CD4-positive, alpha-beta T cell treated with Interferon gamma for 1 hour (primary cell): ENCODE results near the gene SLC12A3.

ENCODE experiments used
- DNase-seq: peaks from one replicate; pipeline ENCODE4 v3.0.0-alpha.2; 2020

The SLC12A3 gene

DNA sequence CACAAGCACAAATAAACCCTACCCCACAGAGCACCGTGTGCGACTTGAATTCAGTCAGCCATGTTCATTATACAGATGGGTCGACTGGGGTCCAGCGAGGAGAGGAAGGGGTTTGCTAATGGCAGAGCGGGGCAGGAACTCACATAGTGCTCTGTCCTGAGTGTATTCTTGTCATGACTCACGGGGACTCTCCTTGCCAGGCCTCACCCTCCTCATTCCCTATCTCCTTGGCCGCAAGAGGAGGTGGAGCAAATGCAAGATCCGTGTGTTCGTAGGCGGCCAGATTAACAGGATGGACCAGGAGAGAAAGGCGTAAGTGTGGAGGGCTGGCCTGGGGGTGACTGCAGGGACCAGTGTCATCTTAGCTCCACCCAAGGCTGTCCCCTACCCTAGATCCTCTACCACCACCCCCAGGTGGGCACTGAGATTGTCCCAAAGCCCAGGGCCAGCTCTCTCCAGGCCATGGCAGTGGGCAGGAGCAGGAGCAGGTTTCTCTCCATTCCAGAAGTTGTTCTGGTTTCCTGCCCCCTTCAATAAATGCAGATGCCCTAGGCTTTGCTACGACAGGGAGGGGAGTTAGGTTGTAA is 29.4 kb downstream of the SLC12A3 start:
- no peak for DNase-seq

DNA sequence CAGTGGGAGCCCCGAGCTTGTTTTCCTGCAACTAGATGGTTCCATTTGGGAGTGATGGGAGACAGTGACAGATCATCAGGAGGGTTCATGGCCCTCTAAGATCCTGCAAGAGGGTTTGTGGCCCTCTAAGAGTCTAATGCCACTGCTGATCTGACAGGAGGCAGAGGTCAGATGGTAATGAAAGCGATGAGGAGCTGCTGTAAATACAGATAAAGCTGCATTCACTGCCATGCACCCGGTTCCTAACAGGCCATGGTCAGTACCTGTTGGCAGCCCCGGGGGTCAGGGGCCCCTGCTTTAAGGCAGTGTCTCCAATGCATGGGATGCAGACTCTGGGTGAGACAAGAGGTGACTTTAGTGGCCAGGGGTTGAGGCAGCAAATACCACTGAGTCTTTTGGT is 30.8 kb downstream of the SLC12A3 start:
- DNase-seq, result no peak

DNA sequence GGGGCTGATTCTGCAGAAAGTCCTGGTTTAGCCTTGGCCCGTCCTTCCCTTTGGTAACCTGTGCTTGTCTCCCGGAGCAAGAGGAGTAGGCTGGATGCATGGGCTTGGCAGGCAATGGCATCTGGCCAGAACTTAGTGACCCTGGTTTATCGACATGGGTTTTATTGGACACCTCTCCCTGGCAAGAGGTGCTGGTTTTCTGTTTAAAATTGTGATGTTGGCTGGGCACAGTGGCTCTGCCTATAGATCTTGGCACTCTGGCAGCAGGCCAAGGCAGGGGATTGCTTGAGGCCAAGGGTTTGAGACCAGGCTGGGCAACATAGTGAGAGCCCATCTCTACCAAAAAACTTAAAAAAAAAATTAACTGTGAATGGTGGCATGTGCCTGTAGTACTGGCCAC is 31.2 kb downstream of the SLC12A3 start:
- no peak for DNase-seq

DNA sequence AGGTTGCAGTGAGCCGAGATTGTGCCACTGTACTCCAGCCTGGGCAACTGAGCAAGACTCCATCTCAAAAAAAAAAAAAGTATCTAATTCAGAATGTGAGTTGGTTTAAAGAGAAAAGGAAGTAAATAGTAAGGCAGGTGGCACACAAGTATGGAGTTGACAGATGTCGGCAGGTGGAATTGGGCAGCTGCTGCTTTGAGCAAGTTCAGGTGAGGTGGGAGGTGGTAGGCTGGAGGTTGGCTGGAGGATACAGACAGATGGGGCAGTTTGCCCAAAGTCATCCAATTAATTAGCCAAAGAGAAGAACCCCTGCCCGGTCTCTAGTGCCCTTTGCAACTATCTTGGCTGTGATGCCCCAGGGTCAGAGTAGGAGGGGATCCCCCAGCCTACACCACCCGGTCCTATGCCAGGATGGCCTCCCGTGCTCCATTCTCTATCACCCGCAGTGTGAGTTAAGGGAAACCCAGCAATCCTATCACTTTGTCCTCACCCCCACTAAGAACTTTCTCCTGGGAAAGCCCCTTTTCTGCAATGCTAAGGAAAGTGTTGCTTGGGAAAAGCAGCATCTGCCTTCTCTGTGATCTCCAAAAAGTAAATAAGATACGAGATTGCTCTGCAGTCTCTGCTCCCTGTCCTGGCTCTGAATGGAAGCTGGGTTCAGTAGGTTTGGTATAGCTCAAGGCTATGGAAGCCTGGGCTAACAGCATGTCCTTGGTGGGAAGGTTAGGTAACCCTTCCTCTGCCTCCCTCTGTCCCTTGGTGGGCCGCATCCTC is 32.2 kb downstream of the SLC12A3 start:
- DNase-seq, result no peak

DNA sequence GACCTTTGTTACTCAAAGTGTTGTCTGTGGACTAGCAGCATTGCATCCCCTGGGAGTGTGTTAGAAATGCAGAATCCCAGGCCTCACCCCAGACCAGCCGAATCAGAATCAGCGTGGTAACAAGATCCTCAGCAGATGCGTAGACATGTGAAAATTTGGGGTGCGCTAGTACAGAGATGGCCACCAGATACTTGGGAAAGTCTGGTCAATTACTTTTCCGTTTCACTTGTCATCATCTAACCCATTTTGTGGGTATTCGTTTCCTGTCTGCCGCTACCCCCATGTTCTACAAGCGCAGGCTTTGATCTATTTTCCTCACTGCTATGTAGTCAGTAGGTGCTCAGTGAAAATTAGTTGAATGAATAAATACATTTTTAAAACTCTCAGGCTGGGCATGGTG is 33.8 kb downstream of the SLC12A3 start:
- no peak for DNase-seq

DNA sequence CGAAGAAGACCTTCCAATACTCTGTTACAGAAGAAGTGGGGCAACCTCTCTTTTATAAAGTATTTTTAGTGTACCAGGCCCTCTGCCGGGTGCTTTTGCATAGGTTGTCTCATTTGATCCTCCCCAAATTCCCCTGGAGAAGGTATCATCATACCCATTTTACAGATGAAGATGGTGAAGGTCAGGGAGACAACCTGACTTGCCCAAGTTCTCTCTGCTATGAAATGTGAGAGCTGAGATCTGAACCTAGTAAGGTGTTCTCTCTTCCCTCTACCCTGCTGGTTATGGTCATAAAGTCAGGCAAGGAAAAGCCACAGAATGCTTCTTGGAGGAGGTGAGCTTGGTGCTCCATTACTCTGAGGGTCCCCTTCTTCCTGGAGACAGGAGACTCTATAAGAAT is 38.9 kb downstream of the SLC12A3 start:
- DNase-seq, result no peak

DNA sequence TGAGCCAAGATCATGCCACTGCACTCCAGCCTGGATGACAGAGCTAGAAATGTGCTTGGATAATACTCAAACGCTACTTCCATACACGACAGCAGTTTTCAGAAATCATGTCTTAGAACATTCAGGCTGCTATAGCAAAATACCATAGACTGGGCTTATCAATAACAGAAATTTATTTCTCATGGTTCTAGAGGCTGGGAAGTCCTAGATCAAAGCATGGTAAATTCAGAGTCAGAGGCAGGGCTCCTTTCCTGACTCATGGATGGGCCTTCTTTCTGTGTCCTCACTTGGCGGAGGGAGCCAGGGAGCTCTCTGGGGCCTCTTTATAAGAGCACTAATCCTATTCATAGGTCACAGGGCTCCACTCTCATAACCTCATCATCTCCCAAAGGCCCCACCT is 42.4 kb downstream of the SLC12A3 start:
- no peak for DNase-seq

DNA sequence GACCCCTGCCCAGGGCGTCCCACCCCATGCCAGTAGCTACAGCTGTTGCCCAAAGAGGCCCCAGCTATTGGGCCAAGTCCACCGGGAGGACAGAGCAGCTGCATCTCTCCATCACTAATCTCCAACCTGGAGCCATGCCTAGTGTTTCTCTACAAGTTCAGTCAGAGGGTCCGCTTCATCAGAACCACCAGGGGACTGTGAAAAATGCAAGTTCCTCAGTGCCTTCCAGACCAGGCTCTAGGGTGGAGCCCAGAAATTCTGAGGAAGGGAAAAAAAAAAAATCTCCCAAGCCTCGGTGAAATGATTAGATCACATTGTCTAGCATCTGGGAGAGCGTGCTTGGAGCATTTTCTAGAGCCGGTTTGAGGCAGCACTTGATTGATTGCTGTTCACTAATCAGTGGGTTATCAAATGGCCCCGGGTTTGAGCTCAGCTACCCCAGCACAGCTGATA is 44.5 kb downstream of the SLC12A3 start:
- no peak for DNase-seq

DNA sequence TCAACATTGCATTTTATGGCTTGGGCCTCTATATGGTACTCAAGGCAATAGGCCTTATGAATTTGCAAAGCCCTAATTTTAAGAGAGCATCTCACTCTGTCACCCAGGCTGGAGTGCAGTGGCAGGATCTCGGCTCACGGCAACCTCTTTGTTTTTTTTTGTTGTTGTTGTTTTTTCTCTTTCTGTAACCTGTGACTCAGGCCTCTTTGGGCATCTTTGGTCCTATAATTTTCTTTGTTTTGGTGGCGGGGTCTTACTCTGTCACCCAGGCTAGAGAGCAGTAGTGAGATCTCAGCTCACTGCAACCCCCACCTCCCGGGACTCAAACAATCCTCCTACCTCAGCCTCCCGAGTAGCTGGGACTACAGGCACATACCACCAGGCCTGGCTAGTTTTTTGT is 45.1 kb downstream of the SLC12A3 start:
- DNase-seq, result no peak

DNA sequence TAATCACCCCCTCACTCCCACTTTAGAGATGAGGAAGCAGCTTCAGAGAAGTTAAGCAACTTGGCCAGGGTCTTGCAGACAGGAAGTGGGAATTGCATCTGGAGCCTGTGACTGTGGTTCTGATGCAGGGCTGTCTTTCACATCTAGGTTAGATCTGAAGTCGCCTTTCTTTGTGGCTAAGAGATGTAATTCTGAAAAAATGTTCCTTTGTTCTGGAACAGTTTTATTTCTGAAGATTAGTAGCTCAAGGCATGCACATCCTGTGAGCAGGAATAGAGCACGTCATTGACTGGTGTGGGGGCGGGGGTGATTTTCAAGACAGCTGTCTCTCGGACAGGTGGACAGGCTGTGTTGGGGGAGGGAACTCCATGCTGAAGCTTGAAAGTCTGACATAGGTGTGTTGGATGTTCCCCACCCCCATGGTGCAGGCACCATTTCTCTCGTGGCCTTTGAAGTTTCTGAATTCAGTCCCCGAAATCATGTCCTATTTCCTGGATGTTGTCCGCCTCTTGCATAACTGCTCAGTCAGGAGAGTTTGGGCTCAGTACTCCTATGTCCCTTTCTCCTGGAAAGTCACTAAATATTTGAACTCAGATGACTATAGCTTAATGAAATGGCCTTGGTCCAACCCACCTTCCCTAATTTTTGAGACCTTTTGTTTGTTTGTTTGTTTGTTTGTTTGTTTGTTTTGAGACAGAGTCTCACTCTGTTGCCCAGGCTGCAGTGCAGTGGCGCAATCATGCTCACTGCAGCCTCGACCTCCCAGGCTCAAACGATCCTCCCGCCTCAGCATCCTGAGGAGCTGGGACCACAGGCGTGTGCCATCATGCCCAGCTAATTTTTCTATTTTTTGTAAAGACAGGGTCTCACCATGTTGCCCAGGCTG is 45.9 kb downstream of the SLC12A3 start:
- peak; percentile 35 for DNase-seq

DNA sequence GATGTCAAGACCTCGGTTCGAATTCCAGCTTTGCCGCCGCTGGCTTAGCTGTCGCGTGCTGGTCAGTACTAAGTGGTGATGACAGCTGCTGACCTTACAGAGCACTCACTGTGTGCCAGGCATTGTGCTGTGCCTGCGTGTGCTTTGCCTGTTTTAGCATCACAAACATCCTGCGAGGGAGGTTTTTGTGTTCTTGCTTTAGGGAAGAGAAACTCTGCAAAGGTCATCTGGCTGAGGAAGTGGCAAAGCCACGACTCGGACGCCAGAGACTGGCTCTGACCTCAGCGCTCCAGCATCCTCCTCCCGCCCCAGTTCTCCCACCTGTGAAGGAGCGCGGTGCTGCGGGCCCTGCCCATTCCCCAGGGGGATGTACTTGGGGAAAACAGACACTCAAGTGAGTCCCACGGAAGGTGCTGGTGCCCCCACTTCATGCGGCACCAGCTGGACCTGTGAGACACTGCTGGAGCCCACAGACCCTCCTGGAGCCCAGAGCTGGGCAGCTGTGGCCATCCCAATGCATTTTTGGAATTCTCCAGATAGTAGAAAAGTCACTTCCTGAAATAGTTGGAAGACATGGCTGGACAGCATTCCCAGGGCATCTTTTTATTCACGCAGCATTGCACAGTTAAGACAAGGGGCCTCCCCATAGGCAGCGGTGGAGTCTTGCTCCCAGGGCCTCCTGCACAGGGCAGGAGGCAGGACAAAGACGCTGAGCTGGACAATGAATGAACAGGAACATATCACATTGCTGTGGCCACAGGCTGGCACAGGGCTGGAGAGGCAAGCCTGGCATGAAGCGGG is 47.0 kb downstream of the SLC12A3 start:
- peak; percentile 71 for DNase-seq

DNA sequence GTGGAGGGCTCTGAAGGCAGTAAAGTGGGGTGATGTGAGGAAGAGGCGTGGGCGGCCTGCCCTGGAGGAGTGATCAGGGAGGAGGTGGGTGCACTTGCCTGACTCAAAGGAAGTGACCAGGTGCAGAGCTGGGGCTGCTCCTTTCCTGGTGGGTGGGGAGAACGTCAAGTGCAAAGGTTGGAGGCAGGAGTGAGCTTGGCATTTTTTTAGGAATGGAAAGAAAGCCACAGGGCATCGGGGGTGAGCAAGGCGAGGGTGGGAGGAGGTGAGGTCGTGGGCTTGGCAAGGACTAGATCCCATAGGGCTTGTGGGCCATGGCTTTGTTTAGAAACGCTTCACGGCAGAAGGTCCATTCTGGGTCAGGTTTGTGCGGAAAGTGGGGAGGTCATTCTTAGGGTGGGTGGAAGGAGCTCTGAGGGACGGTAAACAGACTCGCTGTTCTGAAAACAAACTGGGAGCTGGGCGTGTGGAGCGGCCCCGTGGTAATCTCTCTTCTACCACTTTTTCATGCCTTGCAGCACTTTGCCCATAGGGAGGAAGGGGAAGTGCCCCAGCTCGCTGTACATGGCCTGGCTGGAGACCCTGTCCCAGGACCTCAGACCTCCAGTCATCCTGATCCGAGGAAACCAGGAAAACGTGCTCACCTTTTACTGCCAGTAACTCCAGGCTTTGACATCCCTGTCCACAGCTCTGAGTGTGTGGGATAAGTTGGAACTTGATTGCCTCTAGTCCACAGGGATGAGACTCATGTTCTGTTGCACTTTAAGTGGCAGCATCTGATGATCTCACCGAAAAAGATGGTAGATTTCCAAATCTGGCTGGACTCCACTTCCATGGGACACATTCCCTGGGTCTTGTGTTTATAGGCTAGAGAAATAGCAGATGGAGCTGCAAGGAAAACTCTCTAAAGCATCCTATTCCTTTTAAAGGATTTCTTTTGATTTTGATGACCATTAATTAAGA is 48.0 kb downstream of the SLC12A3 start:
- no peak for DNase-seq

DNA sequence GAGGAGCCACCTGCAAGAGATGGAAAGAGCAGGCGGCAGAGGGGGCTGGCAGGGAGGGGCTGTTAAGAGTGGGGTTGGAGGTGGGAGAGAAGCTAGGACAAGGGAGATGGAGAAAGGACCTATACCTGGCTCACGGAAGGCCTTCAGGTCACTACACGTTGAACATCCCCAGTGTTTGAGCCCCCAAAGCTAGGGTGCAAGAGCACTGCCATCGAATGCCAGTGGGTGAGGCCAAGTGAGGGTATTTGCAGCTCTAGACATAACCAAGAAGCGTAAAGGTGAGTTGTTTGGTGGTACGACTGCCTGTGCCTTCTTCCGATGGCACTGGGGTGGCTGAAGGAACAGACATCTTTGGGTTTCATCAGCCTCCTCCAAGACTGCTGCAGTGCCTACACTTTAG is 49.9 kb downstream of the SLC12A3 start:
- no peak for DNase-seq

DNA sequence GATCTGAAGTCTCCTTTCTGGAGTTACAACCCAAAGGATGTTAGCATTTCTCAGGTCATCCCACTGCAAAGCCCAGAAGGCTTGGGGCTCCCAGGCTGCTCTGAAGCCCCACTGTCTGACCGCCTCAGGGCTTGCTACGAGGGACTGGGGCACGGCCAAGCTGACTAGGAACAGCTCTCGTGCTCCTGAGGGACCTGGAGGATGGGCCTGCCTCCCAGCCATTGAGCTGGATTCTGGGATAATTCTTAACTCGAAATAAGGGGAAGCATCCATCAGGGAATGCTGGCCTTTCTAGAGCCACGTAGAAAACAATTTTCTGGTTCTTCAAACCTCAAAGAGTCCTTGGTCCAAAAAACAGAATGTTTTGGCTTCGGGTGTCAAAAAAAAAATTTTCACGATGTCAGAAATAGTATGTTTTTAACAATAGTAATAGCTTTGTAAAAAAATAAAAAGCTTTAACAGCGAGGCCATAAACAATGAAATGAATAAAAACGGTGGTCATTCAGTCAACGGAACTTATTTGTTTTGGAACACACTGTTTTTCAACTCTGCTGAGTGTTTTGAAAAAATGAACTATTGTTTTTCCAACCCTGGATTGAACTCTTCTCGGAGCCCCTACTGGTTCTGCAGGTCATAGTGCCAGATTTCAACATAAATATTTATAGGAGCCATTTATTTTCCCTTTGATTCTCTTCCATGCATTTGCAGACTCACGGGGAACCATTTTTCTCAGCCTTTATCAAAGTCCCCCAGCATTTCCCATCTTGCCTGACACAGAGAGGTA is 50.5 kb downstream of the SLC12A3 start:
- no peak for DNase-seq

DNA sequence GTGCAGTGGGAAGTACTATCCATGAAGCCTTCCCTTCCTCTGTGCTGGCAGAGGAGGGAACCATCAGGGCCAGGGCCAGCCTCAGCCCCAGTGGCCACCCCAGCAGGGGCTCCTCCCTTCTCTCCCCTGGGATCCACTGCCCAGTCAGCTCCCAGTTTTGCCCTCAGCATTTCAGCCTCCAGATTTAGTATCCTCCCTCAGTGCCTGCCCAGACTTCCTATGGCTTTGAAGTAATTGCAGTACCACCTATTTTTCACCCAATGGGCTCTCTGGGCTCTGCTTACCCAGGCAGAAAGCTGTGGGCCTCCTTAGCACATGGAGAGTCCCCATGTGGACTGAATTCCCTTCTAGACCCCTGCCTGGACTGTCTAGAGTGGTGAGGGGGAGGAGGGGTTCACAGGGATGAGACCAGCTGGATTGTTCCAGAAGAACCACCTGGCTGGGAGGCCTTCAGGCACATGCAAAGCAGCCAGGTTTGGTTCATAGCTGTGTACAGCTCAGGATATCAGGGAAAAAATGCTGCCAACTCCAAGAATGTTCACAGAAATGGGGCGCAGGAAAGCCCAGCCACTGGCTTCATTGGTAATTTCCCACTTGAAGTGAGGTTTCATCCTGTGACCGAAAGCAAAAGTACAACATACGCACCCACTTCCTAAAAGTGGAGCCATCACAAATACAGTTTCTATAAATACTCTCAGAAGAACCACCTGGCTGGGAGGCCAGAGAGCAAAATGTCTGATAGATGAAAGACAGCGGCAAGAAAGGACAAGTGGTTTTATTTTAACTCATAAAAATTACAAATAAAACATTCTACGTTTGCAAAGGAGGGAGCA is 51.8 kb downstream of the SLC12A3 start:
- peak; percentile 54 for DNase-seq

DNA sequence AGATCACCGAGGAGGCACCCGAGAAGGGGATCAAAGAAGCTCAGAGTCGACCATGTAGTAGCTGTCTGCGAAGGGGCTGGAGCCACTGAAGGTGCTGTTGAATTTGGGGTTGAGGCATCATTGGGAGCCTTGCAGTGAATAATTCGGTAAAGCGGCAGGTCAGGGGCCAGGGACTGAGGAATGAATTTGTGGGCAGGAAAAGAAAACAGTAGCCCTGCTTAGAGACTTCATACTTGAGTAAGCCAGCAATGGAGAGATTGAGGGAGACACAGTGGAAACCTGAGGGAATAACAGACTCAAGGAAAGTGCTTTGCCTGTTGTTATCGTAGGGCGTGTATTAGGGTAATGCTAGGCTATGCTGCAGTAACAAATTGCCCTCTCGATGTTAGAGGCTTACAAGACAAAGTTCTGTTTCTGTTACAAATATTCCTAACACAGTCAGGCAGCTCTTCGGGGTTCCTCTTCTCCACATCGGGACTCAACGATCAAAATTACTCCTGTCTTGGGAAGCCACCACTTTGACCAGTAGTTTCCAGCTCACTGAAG is 53.5 kb downstream of the SLC12A3 start:
- no peak for DNase-seq

DNA sequence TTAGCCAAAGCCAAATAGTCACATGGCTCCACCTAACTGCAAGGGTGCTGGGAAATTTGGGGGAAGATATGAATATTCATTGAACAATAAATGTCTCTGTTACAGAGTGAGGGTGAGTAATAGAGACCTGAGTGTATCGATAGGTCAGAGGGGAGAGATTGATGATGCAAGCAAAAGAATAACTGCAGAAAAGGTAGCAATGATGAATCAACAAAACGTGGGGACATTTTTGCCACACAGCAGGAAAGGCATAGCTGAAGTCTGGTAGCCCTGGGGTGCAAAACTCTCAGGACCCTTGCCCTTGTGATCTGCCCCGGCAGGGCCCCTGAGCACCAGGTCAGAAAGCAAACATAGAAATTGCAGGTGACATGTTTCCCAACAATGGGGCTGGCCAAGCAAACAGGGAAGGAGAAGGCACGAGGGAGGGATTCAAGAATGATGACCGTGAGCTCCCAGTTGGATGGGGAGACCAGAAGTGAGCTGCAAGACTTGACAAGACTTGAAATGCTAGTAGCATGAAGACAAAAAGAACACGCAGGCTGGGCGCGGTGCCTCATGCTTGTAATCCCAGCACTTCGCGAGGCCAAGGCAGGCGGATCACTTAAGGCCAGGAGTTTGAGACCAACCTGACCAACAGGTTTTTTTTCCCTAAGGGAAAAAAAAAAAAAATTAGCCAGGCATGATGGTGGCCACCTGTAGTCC is 54.2 kb downstream of the SLC12A3 start:
- no peak for DNase-seq

DNA sequence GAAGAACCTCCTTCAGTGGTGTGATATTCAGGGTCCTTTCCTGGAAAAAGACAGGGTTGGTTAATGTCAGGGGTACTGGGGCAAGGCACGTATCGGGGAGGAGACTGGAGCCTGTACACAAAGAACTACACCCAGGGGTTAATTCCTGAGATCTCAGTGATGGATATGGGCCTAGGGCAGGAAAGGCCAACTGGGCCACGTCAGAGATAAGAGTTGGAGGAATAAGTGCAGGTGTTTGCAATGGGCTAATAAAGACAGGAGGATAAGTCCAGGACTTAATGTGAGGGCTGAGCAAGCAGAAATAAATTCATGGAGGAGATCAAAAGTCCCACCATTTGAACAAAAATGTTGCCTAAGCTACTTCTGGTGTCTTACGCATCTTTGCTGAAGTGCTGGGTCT is 56.6 kb downstream of the SLC12A3 start:
- DNase-seq, result no peak
